Measurements from ENCODE around the gene CHDH.

CHDH gene

DNA sequence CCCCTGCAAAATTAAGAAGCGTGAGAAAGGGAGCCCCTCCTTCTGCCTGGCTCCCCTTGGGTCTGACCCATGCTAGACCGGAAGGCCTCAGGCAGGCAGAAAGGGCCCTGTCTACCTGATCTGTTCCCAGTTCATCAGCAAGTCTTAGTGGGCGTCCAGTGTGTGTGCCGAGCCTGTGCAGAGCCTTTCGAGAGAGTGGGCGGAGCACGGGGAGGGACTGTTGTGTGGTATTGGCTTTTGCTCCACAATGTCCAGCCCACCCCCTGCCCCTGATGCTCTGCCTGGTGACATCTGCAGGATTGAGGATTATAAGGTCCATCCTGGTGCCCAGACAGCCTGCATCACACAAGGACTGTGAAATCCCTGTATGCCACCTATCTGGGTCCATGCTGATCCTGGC, 82.9 kb downstream of the CHDH start:
- FAIRE-seq (no peak), DNase-seq (ENCODE audit: low spot score) (no peak)
